ENCODE measurements around the gene CYTH4.
A peak's percentile ranks its signal among the peaks of the same experiment; 100 is the strongest.
"Not testable (repeated sequence)": the region's sequence is repeated elsewhere in the genome, so short reads cannot be mapped to it uniquely, and the experiment has no call there.

The CYTH4 gene

GRCh38 chr22:37245740-37246139 lies 36.6 kb upstream of the CYTH4 start:
- no peaks in the 10 kb centered on the region for H3K27me3 ChIP-seq (ENCODE audit: insufficient read depth, low read depth, severe bottlenecking)
- no peaks in the 10 kb centered on the region for H3K9me3 ChIP-seq (ENCODE audit: severe bottlenecking)
- no peak overlapping the region for H3K27ac ChIP-seq
- no peaks in the 10 kb centered on the region for H3K36me3 ChIP-seq
- DNase-seq, result no peak
- no peak overlapping the region for H3K4me3 ChIP-seq (ENCODE audit: low read depth, low read length)
- TF ChIP-seq CTCF (IDR thresholded peaks at IDR 0.05; ENCODE audit: low read depth, low read length), result no peak

- Histone ChIP-seq H3K36me3 (no peaks in the 10 kb centered on the region), H3K4me3 (ENCODE audit: low read depth, low read length) (no peak overlapping the region), H3K9me3 (ENCODE audit: severe bottlenecking) (no peaks in the 10 kb centered on the region), H3K27ac (no peak overlapping the region), H3K27me3 (ENCODE audit: insufficient read depth, low read depth, severe bottlenecking) (no peaks in the 10 kb centered on the region)
- TF ChIP-seq CTCF (IDR thresholded peaks at IDR 0.05; ENCODE audit: low read depth, low read length), result no peak
- no peak for DNase-seq
These were observed 34.1 kb upstream of the CYTH4 start for GRCh38 chr22:37248251-37248650.

- TF ChIP-seq CTCF (IDR thresholded peaks at IDR 0.05; ENCODE audit: low read depth, low read length), result no peak
These were observed 32.3 kb upstream of the CYTH4 start for GRCh38 chr22:37249986-37250385.

GRCh38 chr22:37251836-37252235 lies 30.5 kb upstream of the CYTH4 start:
- not testable (repeated sequence) for DNase-seq; H3K27ac ChIP-seq; H3K27me3 ChIP-seq (ENCODE audit: insufficient read depth, low read depth, severe bottlenecking); H3K36me3 ChIP-seq; H3K4me3 ChIP-seq (ENCODE audit: low read depth, low read length); H3K9me3 ChIP-seq (ENCODE audit: severe bottlenecking)

More at GRCh38 chr22:37249986-37250385, 32.3 kb upstream of the CYTH4 start:
- Histone ChIP-seq H3K27ac (no peak overlapping the region), H3K36me3 (no peaks in the 10 kb centered on the region), H3K9me3 (ENCODE audit: severe bottlenecking) (no peaks in the 10 kb centered on the region), H3K4me3 (ENCODE audit: low read depth, low read length) (no peak overlapping the region), H3K27me3 (ENCODE audit: insufficient read depth, low read depth, severe bottlenecking) (no peaks in the 10 kb centered on the region)
- peak; percentile 2 for DNase-seq

- no peaks in the 10 kb centered on the region for H3K9me3 ChIP-seq (ENCODE audit: severe bottlenecking)
- H3K4me3 ChIP-seq (ENCODE audit: low read depth, low read length), result no peak overlapping the region
- TF ChIP-seq CTCF (IDR thresholded peaks at IDR 0.05; ENCODE audit: low read depth, low read length), result no peak
- no peak overlapping the region for H3K27ac ChIP-seq
- H3K27me3 ChIP-seq (ENCODE audit: insufficient read depth, low read depth, severe bottlenecking), result no peaks in the 10 kb centered on the region
- DNase-seq, result peak; percentile 5
- no peaks in the 10 kb centered on the region for H3K36me3 ChIP-seq
These were observed 29.1 kb upstream of the CYTH4 start for GRCh38 chr22:37253126-37253660.

GRCh38 chr22:37254209-37254866 lies 28.0 kb upstream of the CYTH4 start:
- H3K27ac ChIP-seq, result no peak overlapping the region

More at GRCh38 chr22:37254209-37254866, 28.0 kb upstream of the CYTH4 start:
- H3K36me3 ChIP-seq, result no peaks in the 10 kb centered on the region
- H3K27me3 ChIP-seq (ENCODE audit: insufficient read depth, low read depth, severe bottlenecking), result no peaks in the 10 kb centered on the region
- no peaks in the 10 kb centered on the region for H3K9me3 ChIP-seq (ENCODE audit: severe bottlenecking)
- no peak for TF ChIP-seq CTCF (IDR thresholded peaks at IDR 0.05; ENCODE audit: low read depth, low read length)
- no peak overlapping the region for H3K4me3 ChIP-seq (ENCODE audit: low read depth, low read length)
- DNase-seq, result no peak
